Thymus (tissue), 11 donors: ENCODE results near the gene LDLRAD3. TPM values are rescaled to one million over a fixed set of nuclear protein-coding genes. Genes with fewer than 3 reads are reported as not detected.

Experiments
- DNase-seq, 9 donors: peaks; one replicate each; pipeline ENCODE4 v3.0.0-alpha.2; 2013; ENCODE audit warnings: low spot score in 9 of 9, low read depth in 6 of 9, missing footprints in 1 of 9
- H3K27ac ChIP-seq, 2 donors: one replicate each; pipeline ENCODE4 v1.5.1; 2013; ENCODE audit warnings: control low read depth in 1 of 2, low read depth in 1 of 2, low read length in 1 of 2, mild to moderate bottlenecking in 1 of 2, moderate library complexity in 1 of 2
- H3K27me3 ChIP-seq, 2 donors: one replicate each; pipeline ENCODE4 v1.5.1; 2013; ENCODE audit warnings: low read length in 1 of 2; ENCODE audit not compliant: control insufficient read depth in 2 of 2, insufficient read depth in 1 of 2
- H3K36me3 ChIP-seq, 2 donors: one replicate each; pipeline ENCODE4 v1.5.1; 2013; ENCODE audit warnings: low read length in 1 of 2, mild to moderate bottlenecking in 1 of 2, moderate library complexity in 1 of 2; ENCODE audit not compliant: control insufficient read depth in 2 of 2, insufficient read depth in 2 of 2
- H3K4me1 ChIP-seq, 2 donors: one replicate each; pipeline ENCODE4 v1.5.1; 2013; ENCODE audit warnings: low read length in 2 of 2; ENCODE audit not compliant: control insufficient read depth in 2 of 2, insufficient read depth in 2 of 2
- H3K4me3 ChIP-seq, 2 donors: one replicate each; pipeline ENCODE4 v1.5.1; 2013; ENCODE audit warnings: low read length in 2 of 2, control low read depth in 1 of 2, mild to moderate bottlenecking in 1 of 2
- H3K9me3 ChIP-seq, 2 donors: one replicate each; pipeline ENCODE4 v1.5.1; 2013; ENCODE audit warnings: low read length in 1 of 2, mild to moderate bottlenecking in 1 of 2; ENCODE audit not compliant: control insufficient read depth in 2 of 2, insufficient read depth in 1 of 2
- WGBS: extraction: QIAGEN DNeasy Blood & Tissue Kit; methylation state at CpG from one replicate; pipeline ENCODE4 v1.1.7; 2013; 5-methylcytosine and 5-hydroxymethylcytosine counted together
- polyA plus RNA-seq: library from polyadenylated mRNA; stranded (reverse); fragments of 200-250 nt; gene quantifications from one replicate; pipeline ENCODE4 v1.2.3, GENCODE V29; 2013
- total RNA-seq: library from RNA; stranded (reverse); fragments of 120-200 nt; gene quantifications from one replicate; pipeline ENCODE4 v1.2.4, GENCODE V29; 2013
- donor health status: healthy.

The LDLRAD3 gene
- total and polyA plus RNA-seq, 2 donors: 2.1 to 6.9 TPM

DNA sequence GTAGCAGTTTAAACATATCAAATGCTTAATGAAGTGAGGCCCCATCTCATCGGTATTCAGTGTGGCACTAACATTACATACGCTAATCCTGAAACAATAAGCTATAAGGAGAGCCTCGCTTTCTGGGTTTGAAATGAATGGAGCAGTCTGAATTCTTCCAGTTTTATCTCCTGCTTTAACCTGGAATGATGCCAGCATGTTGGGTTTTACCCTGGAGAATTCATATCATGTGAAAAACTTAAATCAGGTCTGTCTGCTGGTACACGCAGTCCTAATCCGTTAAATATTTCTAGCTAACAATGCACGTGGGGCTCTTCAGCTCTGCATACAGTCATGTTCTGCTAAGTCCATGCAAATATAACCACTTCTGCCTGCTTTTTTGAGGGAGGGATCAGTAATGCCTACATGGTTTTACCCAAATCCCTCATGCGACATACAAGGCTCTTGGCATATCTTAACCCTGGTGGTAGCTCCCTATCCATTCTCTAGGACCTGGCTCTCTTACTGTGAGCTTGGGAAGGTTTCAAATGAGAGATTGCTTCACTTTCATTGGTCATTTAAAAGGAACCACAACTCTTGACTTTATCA is 252.6 kb downstream of the LDLRAD3 start:
- no peak for DNase-seq
- no peak overlapping the region for H3K4me3 ChIP-seq
- no peak overlapping the region for H3K27ac ChIP-seq
- no peaks in the 10 kb centered on the region for H3K9me3 ChIP-seq
- no peaks in the 10 kb centered on the region for H3K4me1 ChIP-seq
- no peaks in the 10 kb centered on the region for H3K27me3 ChIP-seq
- WGBS: 90% methylated on average over 7 of the region's 7 CpGs
- no peaks in the 10 kb centered on the region for H3K36me3 ChIP-seq

DNA sequence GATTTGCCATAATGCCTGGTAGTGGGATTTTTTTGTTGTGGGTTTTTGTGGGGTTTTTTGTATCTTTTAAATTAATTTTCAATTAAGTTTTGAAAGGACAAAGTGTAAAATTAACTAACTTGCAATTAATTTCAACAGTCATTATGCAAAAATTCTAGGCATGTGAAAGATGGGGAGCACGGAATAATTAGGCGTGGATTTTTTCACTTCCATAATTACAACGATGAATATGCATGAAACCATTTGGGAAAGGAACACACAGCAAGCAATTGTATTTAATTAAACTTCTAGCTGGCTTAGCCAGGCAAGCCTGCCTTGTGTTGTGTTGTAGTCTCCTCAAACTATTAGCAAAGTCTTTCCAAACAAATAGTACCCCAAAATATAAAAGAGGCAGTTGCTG is 257.5 kb downstream of the LDLRAD3 start:
- 97% methylated on average over 3 of the region's 3 CpGs for WGBS
- DNase-seq: no peak
- H3K36me3 ChIP-seq: no peaks in the 10 kb centered on the region
- no peak overlapping the region for H3K4me3 ChIP-seq
- no peaks in the 10 kb centered on the region for H3K4me1 ChIP-seq
- no peaks in the 10 kb centered on the region for H3K27me3 ChIP-seq
- H3K27ac ChIP-seq: no peak overlapping the region
- no peaks in the 10 kb centered on the region for H3K9me3 ChIP-seq

DNA sequence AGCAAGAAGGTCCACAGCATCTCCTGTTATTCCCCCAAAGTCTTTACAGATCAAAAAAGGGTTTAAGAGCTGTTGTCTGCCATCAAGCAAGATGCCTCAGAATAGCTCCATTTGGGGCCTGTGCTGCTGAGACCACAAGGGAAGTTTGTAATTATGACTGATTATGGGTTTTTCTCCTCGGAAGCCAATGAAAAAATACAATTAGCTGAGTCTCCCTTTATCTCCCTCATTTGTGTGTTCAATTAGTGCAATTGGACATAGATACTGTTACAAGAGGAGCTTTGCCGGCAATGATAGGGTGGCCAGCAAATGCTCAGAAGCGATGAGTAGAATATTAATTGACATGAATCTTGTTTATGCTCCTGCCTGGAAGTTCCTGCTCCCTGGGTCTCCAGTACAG is 261.7 kb downstream of the LDLRAD3 start:
- 95% methylated on average over 3 of the region's 3 CpGs for WGBS
- no peaks in the 10 kb centered on the region for H3K36me3 ChIP-seq
- H3K4me1 ChIP-seq: no peaks in the 10 kb centered on the region
- H3K9me3 ChIP-seq: no peaks in the 10 kb centered on the region
- H3K4me3 ChIP-seq: no peak overlapping the region
- no peak for DNase-seq
- H3K27me3 ChIP-seq: no peaks in the 10 kb centered on the region
- no peak overlapping the region for H3K27ac ChIP-seq

DNA sequence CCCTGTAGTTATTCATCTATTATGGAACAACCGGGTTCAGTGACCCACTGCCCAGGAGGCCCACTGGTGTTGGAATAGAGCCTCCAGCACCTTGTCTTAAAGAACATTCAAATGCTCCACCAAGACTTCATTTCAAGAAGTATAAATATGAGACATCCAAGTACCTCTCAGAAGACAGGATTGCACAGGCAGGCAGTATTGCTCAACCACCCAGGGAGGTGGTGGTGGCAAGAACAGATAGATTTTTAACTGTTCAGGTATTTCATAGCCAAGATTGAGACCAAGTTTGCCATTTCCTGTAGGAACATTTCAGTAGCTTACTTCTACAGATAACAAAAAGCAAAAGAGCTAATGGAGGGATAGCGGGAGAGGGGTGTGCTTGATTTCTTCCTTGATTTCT is 266.7 kb downstream of the LDLRAD3 start:
- no peak for DNase-seq
- Histone ChIP-seq H3K4me3 (no peak overlapping the region), H3K36me3 (no peaks in the 10 kb centered on the region), H3K4me1 (no peaks in the 10 kb centered on the region), H3K9me3 (no peaks in the 10 kb centered on the region), H3K27ac (no peak overlapping the region), H3K27me3 (no peaks in the 10 kb centered on the region)
- 97% methylated on average over 2 of the region's 2 CpGs for WGBS

DNA sequence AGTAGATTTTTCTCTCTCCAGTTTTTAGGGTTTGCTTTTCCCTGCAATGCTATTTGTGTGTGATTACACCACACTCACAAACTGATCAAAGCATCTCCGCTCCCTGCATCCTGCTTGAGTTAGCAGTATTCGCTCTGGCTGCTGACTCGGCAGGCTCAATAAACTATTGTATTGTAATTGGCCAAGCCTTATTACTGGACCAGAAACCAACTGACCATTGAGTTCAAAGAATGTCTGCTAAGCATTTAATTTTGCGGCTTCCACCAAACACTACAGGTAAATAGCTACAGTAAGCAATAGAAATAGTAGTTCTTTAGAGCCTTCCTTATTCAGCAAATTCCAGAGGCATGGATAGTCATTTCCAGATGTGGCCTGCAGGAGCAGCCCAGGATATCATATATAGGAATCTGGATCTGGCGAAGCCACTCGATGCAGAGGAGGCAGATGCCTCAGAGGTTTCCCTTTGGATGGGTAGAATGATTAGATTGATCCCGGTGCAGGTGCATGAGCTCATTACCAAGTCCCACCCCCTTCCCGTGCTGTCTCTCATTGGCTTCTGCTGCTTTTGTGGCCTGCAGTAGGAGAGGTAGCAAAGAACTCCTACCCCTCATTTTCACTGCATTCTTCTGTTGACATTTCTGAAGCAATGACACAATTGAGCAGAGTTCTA is 268.0 kb downstream of the LDLRAD3 start:
- 96% methylated on average over 8 of the region's 8 CpGs for WGBS
- no peaks in the 10 kb centered on the region for H3K36me3 ChIP-seq
- no peaks in the 10 kb centered on the region for H3K4me1 ChIP-seq
- H3K9me3 ChIP-seq: no peaks in the 10 kb centered on the region
- no peak overlapping the region for H3K4me3 ChIP-seq
- H3K27me3 ChIP-seq: no peaks in the 10 kb centered on the region
- no peak for DNase-seq
- H3K27ac ChIP-seq: no peak overlapping the region

DNA sequence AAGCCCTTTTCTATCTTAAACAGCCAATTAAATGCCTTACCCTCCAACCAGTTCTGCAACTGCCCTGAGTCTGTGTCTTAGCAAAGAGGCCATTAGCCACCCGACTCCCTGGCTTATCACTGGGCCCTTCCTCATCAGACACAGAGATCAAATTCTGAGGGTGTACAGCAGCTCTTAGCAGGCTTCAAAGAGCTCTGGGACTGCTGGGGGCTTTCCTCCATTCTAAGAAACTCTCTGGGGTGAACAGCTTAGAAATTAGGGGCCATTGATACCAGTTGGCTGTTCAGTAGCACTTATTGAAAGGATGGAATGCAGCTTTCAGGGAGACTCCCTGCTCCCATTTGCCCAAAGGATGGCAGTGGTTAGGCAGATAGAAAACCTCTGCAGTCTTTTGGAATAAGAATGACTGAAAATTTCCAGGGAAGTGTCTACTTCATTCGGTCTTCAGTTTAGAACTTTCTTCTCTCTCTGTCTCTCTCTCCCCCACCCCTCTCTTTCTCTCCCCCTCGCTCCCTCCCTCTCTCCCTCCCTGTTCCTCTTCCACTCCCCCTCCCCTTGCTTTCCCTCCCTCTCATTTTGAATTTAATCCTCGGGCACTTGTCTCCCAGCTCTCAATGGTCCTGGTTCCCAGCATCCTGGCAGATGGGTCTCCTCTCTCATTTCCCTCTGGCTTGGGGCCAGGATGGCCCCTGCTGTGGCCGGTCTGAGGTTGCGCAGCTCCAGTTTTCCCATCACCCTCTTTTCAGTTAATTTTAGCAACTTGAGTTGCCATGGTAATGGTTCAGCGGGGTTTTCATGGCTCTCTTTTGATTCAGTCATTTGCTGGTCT is 268.9 kb downstream of the LDLRAD3 start:
- H3K27me3 ChIP-seq: no peaks in the 10 kb centered on the region
- no peaks in the 10 kb centered on the region for H3K36me3 ChIP-seq
- no peak overlapping the region for H3K4me3 ChIP-seq
- 91% methylated on average over 7 of the region's 7 CpGs for WGBS
- no peaks in the 10 kb centered on the region for H3K4me1 ChIP-seq
- DNase-seq: no peak
- H3K9me3 ChIP-seq: no peaks in the 10 kb centered on the region
- H3K27ac ChIP-seq: no peak overlapping the region

DNA sequence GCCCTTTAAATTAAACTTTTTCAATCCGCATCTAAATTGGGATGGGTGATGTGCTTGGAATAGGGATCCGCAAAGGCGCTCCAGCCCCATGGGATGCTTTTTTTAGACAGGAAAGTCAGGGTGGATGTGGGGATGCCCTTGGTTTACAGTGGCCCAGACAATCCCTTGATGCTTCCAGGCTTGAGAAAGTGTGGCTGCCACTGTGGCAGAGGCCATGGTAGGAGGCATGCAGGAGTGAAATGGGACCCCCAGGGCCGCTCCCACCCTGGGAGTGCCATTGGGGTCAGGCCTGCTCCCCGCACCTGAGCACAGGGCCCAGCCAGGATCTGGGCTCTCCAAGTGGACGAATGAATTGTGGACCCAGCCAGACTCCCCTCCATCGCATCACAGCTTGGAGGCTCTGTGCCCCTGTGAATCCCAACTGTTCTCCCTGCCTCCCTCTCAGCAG is 269.6 kb downstream of the LDLRAD3 start:
- 97% methylated on average over 7 of the region's 7 CpGs for WGBS
- no peak for DNase-seq
- Histone ChIP-seq H3K27ac (no peak overlapping the region), H3K27me3 (no peaks in the 10 kb centered on the region), H3K4me3 (no peak overlapping the region), H3K36me3 (no peaks in the 10 kb centered on the region), H3K9me3 (no peaks in the 10 kb centered on the region), H3K4me1 (no peaks in the 10 kb centered on the region)

DNA sequence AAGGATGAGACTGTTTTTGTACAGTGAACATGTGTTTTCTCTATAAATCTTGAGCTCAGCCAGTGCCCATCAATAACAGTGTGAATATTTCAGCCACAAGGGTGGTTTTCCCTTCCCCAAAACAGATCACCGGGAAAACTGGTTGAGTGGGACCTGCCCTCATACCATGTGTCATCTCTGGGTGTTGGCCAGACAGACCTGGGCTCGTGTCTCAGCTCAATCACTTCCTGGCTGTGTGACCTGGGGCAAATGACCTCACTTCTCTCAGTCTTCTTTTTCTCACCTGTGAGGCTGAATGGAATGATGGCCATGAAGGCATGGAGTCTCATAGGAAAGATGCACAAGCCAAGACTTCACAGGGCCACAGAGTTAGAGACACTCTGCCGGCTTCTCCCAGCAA is 270.6 kb downstream of the LDLRAD3 start:
- no peak overlapping the region for H3K27ac ChIP-seq
- no peak overlapping the region for H3K4me3 ChIP-seq
- no peak for DNase-seq
- H3K36me3 ChIP-seq: no peaks in the 10 kb centered on the region
- H3K9me3 ChIP-seq: no peaks in the 10 kb centered on the region
- no peaks in the 10 kb centered on the region for H3K27me3 ChIP-seq
- no peaks in the 10 kb centered on the region for H3K4me1 ChIP-seq
- WGBS: 87% methylated on average over 3 of the region's 3 CpGs

DNA sequence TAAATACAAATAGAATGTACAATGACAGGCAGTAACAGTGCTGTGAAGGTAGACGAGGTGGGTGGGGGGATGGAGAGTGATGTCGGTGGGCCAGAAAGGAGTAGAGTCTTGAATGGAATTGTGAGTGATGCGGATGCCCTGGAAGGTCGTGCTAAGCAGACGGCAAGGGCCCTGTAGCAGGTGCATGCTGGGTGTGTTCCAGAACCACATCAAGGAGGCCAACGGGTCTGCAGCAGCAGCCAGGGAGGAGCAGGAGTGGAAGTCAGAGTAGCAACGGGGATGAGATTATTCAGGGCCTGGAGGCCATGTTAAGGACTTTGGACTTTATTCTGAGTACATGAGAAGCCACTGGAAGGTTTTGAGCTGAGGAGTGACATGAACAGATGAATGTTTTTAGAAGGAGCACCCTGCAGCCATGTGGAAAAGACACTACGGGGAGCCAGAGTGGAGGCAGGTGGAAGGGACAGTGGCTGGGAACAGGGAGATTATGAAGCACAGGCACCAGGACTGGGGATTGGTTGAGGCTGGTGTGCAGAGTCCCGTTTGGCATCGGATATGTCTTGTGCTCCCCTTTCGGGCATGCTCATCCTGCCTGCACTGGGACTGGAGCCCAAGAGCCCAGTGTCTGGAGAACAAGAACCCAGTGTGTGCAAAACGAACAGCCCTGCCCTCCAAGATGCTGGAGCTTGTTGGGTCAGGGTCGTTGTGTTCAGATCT is 271.3 kb downstream of the LDLRAD3 start:
- no peak for DNase-seq
- H3K36me3 ChIP-seq: no peaks in the 10 kb centered on the region
- WGBS: 84% methylated on average over 13 of the region's 13 CpGs
- no peak overlapping the region for H3K4me3 ChIP-seq
- no peaks in the 10 kb centered on the region for H3K9me3 ChIP-seq
- no peaks in the 10 kb centered on the region for H3K27me3 ChIP-seq
- no peak overlapping the region for H3K27ac ChIP-seq
- no peaks in the 10 kb centered on the region for H3K4me1 ChIP-seq
